Astrocyte of the hippocampus (primary cell): Measurements from ENCODE around the gene ERGIC1.
"Not testable (repeated sequence)": the region's sequence is repeated elsewhere in the genome, so short reads cannot be mapped to it uniquely, and the experiment has no call there.

ENCODE experiments used
- DNase-seq: peaks from one replicate; pipeline ENCODE4 v3.0.0; 2011; ENCODE audit warnings: low read depth, low spot score

The ERGIC1 gene

DNA sequence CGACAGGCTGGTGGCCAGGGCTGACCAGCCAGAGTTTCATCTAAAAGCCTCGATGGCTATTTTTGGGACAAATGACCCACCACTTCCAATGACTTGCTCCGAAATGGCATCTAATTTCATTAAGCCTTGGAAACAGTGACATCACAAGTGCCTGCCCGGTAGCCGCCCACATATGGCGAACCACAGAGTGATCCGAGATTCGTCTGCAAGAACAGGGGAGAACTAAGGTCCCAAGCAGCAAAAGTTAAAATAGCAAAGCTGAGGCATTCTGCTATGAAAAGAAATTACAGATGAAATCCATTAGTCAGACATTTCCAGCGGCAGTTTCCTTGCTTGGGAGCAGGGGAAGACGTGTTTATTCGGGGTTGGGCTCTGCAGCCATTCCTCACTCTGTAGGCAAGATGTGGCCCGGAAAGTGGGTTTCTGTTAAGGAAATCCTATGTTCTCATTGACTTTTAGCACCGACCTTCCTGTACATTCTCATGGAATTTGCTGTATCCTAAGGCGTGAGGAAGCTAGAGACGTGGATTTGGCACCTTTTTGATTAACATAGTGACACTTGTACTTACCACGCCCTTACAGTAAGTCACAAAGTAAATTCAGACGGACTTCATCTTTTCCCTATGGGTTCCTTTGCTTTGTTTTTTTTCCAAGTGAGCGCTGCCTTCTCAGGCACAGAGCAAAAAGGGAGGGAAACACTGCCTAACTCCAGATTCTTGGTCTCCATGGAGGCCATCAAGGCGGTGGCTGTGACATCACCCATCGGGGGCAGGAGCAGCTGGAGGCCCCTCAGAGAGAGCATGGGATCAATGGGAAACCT is 45.1 kb downstream of the ERGIC1 start:
- DNase-seq = no peak

DNA sequence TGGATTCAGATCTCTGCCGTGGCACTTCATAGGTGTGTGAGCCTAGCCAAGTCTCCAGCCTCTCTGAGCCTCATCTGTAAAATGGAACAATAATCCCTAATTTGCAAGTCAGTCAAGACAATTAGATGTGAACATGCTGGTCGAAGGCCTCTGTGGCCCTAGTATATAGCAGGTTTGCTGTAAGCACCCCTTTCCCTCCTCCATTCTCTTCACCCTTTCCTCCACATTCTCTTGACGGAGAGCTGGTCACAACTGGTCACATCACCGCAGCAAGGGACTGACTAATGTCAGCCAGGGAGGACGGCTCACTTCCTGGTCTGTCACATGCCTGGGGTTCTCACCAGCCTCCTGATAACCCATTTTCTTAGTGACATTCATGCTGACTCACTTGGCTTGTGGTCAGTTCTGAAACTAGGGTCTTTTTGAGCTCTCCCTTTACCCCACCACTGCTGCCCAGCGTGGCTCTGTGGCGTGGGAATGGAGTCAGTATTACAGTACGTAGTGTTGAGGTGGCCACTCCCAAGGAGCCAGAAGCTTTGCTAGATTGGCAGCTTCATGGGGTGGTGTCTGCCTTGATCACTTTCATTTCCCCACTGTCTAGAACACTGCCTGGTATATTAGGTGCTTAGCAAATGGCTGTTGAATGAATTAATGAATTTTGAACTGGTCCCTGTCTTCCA is 47.8 kb downstream of the ERGIC1 start:
- peak; percentile 86 for DNase-seq

DNA sequence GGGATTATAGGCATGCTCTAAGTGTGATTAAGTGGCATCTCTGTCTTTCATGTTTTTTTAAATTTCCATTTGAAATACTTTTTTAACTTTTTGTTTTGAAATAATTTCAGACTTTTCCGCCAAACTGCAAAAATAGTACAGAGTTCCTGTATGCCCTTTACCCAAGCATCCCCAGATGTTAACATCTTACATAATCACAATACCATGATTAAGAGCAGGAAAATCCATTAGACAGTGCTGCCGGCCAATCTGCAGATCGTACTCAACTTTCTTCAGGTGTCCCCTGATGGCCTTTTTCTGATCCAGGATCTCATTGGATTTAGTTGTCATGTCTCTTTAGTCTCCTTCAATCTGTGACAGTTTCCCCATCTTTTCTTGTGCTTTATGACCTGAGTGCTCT is 49.0 kb downstream of the ERGIC1 start:
- DNase-seq = no peak

DNA sequence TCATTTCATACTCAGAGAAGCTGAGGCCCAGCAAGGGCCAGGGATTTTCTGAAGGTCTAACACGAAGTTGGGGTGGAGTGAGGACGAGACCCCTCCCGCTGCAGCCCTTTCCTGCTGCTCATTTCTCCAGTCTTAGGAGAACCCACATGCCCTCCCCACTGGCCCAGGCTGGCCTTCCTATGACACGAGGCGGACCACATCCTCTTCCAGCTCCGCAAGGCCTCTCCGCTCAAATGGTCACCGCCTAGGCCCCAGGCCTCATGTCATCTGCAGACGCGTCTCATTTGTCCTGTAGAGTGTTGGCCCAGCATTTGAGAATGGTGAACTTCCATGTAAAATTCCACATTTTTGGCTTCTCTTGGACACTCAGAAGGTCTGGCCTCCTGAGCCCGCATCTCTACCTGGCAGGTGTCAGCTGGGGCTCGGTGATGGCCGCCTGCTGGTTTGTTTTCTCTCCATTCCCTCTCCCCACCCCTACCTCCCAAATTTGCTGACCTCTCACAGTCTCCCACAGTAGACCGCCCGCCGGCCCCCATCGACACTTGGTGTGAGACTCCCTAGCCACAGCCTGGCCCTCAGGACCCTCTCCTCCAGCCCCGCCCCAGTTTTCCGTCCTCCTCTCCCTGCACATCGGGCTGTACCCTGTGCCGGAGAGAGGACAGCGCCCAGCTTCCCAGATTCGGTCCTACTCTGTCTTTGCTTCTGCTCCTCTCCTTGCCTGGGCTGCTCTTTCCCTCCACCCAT is 51.7 kb downstream of the ERGIC1 start:
- DNase-seq = no peak

DNA sequence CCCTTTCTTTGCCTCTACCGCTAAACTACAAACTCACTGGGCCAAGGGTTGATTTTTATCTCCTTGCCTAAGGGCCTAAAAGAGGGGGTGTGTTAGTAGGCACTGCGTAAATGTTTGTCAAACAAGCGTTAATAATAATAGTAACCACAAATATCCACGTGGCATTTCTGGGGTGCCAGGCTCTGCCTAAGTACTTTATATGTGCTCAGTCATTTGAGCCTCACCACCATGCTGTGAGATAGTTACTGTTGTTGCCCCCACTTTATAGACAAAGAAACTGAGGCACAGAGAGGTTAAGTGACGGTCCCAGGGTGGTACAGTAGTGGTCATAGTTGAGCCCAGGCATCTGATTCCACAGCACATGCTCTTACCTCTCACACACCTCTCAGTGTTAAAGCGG is 52.4 kb downstream of the ERGIC1 start:
- no peak for DNase-seq

DNA sequence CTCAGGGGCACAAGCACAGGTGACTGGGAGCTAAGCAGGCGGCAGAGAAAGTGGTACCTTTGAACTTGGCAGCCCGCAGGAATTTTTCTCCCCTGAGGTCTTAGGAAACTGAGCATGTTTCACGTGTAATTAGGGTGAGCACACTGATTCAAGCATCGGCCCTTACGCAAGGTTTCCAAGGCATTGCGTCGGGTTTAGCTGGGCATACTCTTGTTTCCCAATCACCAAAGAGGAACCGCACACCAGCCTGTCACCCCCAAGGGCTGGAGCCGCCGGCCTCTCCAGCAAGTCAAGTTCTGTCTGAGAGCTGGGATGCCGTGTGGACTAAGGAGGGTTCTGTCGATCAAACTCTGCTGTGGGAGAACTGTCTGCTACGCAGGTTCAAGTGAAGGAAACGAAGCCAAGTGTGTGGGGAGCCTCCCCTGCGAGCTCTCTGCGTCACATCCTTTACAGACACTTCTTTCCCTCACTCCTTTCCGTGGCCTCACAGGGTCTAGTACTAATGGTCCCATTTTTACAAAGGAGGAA is 53.0 kb downstream of the ERGIC1 start:
- DNase-seq = peak; percentile 50

DNA sequence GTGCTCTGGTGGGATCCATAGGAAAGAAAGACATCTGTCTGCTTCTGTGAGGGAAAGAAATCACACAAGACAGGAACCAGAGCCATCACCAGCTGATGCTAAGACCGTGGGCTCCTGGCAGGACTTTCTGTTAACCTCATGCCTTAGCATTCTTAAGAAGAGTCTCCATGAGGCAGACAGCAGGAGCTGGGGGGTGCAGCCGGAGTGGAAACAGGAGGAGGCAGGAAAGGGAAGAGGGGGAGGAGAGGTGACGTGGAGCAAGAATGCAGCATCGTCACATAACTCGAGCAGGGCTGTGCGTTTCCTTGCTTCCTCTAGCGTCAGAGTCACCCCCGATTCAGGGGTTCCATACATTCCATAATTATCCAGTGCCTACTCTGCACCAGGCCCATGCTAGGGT is 53.6 kb downstream of the ERGIC1 start:
- DNase-seq = peak; percentile 54

DNA sequence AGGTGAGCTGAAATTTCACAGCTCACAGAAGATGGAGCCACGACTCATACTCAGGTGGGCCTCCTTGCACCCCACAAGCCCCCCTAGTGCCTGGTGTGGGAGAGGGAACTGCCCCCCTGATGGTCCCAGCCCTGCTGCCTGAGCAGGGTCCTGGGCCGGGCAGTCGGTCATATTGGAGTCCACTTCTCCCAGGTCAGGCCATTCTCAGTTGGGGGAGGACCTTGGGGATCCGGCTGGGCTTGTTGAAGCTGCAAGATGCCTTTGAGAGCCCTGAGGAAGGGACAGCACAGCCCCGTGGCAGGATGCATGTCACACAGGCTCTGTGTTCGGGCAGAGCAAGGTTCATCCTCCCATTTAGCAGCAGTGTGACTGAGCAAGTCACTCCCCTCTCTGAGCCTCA is 56.6 kb downstream of the ERGIC1 start:
- DNase-seq = no peak

DNA sequence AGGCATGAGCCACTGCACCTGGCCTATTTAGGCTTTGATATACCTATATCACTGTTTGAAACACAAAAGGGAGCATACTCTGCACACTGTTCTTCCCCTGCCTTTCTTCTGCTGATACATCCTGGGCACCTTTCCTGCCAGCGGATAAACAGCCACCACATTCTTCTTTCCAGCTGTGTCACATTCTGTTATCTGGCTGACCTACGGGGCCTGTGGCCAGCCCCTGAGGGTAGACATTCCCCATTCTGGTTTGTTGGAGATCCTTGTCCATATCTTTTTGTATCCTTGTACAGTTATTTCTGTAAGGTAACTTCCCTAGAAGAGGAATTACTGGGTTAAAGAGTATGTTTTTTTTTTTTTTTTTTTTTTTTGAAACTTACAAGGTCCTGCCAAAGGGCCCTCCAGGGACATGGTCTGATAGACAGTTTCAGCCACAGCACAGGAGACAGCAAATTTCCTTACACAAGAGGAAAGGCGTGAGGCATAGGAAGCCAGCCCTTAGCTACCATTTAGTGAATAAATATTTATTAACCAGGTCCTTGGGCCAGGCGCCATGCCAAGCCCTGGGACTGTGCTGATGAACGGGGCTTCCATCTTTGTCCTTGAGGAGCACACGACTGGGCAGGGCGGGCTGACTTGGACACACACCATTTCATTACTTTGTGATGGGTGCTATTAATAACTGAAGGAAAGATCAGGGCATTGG is 57.8 kb downstream of the ERGIC1 start:
- DNase-seq = no peak

DNA sequence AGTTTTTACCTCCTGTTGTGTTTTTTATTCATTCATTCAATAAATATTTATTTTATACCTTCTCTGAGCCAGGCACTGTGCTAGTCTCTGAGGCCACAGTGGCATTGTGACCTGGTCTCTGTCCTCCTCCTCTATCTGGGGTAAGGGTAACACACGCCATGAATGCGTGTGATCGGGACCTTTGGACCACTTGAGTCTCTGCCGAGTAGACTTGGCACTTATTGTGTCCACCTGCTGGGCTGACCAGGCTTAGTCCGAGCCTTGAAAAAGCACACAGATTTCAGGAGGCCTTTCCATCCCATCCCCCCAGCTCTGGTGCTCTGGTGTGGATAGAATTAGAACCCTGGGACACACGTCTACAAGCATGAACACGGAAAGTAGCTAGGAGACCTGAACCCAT is 58.7 kb downstream of the ERGIC1 start:
- no peak for DNase-seq

DNA sequence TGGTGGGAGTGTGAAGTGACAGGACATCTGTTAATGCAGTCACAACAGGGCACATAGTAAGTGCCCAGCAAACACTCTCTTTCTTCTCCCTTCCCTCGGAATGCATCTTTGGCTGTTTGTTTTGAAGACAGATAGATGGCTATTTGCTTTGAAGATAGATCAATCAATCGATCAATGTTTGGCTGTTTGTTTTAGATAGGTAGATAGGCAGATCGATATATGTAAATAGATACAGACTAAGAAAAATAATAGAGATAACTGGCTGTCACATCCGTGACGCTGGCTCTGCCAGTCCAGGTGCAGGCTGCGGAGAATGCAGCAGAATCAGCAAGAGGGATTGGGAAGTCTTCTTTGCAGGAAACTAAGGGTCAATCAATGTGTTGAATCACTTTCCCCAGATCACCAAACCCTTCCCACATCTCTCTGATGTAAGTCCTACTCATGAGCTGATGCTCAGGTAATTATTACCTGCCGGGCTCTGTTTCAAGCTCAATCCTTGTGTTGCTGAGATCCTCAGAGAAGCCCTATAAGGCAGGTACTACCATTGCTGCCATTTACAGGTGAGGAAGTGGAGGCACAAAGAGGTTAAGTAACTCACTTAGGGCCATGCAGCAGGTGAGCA is 60.8 kb downstream of the ERGIC1 start:
- no peak for DNase-seq

DNA sequence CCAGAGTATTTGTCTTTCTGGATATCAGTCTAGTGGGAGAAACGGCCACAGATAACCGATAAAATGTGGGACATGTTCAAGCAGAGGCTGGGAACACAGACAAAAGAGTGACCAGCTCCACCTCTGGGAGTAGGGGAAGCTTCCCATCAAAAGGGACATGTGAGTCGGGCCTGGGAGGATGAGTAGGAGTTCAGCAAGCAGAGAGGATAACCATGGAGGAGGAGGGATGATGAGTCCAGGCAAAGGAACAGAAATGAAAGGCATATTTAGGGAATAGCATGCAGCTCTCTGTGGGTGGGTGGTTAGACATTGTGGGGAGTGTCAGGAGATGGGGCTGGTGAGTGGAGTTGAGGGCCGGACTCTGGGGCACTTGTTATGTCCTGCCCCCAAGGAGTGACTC is 61.5 kb downstream of the ERGIC1 start:
- no peak for DNase-seq

DNA sequence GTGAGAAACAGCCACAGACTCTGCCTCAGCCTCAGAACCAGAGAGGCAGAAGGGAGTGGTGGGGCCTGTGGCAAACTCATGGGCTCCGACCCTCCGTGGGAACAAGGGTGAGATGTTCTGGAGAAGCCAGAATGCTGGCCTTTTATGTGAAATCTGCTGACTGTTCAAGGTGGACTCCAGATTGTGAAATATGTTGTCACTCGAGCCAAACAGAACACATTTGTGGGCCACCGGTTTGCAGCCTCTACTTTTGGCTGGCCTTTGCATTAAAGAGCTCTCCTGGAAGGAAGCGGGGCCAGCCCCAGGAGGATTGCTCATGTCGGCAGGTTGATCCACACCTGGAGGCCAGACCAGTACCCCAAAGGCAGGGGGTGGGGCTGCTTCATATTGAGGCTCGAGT is 62.4 kb downstream of the ERGIC1 start:
- no peak for DNase-seq

DNA sequence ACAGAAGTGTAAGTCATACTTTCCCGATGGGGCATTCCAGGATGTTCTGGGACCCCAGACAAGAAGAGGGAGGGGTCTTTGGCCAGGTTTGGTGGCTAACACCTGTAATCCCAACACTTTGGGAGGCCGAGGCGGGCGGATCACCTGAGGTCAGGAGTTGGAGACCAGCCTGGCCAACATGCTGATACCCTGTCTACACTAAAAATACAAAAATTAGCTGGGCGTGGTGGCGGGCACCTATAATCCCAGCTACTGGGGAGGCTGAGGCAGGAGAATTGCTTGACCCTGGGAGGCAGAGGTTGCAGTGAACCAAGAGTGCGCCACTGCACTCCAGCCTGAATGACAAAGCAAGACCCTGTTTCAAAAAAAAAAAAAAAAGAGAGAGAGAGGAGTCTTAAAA is 63.0 kb downstream of the ERGIC1 start:
- DNase-seq = not testable (repeated sequence)

DNA sequence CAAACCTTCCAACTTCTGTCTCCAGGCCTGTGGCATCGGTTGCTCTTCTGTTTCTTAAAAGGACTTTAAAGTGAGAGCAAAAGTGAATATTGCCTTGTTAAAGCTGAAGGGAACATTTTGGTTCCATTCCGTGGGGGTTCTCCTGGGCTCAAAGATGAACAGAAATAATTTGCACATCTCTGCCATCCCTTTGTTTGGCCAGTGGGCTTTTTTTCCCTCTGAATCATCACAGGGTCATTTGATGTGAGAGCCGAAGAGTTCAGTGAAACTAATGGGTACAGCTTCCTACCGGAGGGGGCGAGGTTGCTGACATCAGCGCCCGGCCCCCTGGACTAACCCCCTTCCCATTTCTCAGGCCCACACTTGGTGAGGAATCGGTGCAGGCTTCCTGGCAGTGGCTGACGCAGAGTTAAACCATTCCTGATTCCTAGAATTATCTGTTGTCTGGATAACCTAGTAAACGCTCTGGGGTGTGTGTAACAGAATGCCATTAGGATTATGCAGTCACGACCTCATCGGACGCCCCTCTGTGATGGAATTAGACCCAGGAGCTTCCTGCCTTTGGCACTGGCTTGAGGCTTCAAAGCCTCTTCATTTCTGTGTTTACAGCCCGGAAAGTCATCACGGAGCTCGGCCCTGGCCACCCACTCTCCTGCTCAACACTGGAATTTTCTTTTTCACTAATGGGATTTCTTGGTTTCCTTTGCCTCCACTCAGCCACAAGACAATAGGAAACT is 63.6 kb downstream of the ERGIC1 start:
- DNase-seq = peak; percentile 97

DNA sequence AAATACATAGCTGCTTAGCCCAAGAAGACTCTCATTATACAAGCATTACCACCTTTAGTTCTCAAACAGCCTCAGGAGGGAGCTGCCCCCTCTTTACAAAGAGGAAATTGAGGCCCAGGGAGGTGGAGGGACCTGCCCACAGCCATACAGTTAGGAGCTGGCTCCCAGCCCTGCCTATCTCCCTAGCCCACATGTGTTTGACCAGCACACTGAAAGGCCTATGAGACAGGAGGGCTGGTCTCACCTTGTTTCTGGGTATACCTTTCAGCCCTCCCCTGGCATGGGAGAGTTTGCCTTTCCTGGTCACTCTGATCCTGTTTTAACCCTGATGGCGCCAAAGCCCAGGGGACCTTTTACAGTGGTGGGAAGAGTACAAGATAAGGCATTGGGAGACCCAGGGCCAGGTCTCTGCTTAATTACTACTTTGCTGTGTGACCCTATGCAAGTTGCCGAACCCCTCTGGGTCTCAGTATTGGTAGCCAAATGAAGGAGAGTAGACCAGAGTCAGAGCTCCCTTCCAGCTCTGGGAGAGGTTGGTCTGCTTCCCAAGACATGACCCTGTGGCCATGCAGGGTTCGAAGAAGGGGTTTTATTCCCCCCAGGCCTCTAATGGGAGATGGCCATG is 64.3 kb downstream of the ERGIC1 start:
- DNase-seq = no peak

DNA sequence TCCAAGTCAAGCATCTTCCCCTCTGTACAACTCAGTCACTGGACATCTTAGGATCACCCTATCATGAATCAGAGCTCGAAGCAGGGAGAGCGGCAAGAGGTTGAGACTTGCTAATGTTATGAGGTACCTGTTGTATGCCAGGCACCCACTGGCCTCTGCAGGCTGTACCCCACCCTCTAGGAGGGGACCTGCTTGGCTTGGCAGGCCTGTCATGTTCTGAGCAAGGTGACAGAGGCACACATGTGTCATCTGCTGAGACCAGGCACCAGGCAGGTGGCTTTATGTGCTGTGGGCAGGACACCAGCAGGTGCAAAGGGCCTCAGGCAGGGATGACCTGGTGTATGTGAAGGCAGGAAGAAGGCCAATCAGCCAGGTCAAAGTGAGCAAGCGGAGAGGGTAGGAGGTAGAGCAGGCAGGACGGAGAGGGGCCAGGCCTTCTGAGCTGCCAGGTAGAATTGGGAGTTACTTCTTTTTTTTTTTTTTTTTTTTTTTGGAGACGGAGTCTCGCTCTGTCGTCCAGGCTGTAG is 64.9 kb downstream of the ERGIC1 start:
- no peak for DNase-seq

DNA sequence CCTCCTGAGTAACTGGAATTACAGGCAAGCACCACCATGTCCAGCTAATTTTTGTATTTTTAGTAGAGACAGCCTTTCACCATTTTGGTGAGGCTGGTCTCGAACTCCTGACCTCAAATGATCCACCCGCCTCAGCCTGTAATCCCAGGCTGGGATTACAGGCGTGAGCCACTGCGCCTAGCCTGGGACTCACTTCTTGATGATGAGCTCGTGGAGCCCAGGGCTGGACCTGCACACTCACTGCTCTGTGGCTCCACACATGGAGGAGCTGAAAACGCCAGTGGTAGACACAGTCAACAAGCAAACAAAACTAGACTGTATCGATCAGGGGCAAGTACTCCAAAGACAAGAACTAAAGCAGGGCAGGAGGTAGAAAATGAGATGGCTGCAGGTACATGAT is 65.4 kb downstream of the ERGIC1 start:
- DNase-seq = no peak

DNA sequence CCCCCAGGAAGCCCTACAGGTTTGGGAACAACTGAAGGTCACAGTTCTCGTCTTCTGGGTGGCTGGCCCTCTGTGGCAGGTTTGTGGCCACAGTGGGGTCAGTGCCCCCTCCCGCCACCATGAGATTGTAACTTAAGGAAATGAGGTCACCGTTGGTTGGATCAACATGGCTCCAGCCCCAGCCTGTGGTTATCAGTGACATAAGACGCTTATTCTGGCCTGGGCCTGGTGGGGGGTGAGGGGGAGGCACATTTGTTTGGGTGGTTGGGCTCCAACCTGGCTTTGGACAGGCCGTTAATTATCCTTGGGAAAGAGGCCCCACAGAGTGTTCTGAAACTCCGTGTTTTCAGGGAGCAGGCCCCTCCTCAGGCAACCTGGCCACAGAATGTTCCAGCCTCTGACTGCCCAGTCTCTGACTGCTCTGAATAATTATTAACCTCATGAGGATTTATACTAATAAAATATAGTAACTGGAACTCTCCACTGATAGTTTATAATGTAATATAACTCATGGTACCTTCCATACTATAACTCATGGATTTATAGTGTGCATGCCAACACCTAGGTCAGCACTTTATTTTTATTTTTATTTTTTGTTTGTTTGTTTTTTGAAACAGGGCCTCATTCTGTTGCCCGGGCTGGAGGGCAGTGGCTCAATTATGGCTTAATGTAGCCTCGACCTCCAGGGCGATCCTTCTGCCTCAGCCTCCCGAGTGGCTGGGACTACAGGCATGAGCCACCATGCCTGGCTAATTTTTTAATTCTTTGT is 67.1 kb downstream of the ERGIC1 start:
- DNase-seq = peak; percentile 99
